COLO829 (cell line): ENCODE measurements around the gene SPTBN4.
"Not testable (repeated sequence)": the region's sequence is repeated elsewhere in the genome, so short reads cannot be mapped to it uniquely, and the experiment has no call there.

ENCODE experiments used
- DNase-seq: peaks from one replicate; pipeline ENCODE4 v3.0.0; 2012; ENCODE audit warnings: low spot score

Gene SPTBN4

GRCh38 chr19:40441719-40442253 lies 25.0 kb upstream of the SPTBN4 start:
- DNase-seq = no peak

GRCh38 chr19:40442328-40443130 lies 24.3 kb upstream of the SPTBN4 start:
- DNase-seq = no peak

- peak; percentile 100 for DNase-seq
Measured at GRCh38 chr19:40443131-40443999, 23.4 kb upstream of the SPTBN4 start.

- peak; percentile 95 for DNase-seq
Measured at GRCh38 chr19:40444000-40444824, 22.6 kb upstream of the SPTBN4 start, which contains the start of gene SERTAD3. Gene SERTAD3 (minus strand): TSS chr19:40444335. CDS start chr19:40442080, 2,255 bp downstream.

GRCh38 chr19:40444825-40445312 lies 21.9 kb upstream of the SPTBN4 start:
- DNase-seq = no peak

GRCh38 chr19:40445780-40446262 lies 21.0 kb upstream of the SPTBN4 start:
- peak; percentile 15 for DNase-seq

- no peak for DNase-seq
Measured at GRCh38 chr19:40446263-40446784, 20.5 kb upstream of the SPTBN4 start.

- DNase-seq = no peak
Measured at GRCh38 chr19:40449506-40449905, 17.3 kb upstream of the SPTBN4 start.

GRCh38 chr19:40450664-40451063 lies 16.1 kb upstream of the SPTBN4 start:
- DNase-seq = no peak

GRCh38 chr19:40452016-40452415 lies 14.8 kb upstream of the SPTBN4 start:
- no peak for DNase-seq

- no peak for DNase-seq
Measured at GRCh38 chr19:40453151-40453735, 13.6 kb upstream of the SPTBN4 start.

GRCh38 chr19:40453943-40454342 lies 12.9 kb upstream of the SPTBN4 start:
- DNase-seq = not testable (repeated sequence)

GRCh38 chr19:40457048-40457447 lies 9.8 kb upstream of the SPTBN4 start:
- DNase-seq = no peak

- DNase-seq = no peak
Measured at GRCh38 chr19:40457953-40458596, 8.7 kb upstream of the SPTBN4 start.

- DNase-seq = no peak
Measured at GRCh38 chr19:40458597-40458974, 8.2 kb upstream of the SPTBN4 start.

GRCh38 chr19:40460185-40460584 lies 6.6 kb upstream of the SPTBN4 start:
- no peak for DNase-seq

- no peak for DNase-seq
Measured at GRCh38 chr19:40461669-40462221, 5.1 kb upstream of the SPTBN4 start.

GRCh38 chr19:40463587-40464037 lies 3.2 kb upstream of the SPTBN4 start:
- DNase-seq = not testable (repeated sequence)

GRCh38 chr19:40464059-40465024 lies 2.5 kb upstream of the SPTBN4 start:
- DNase-seq = peak; percentile 72
